HEK293 (cell line): Measurements from ENCODE around the gene CENPT.

Experiments used
- FEZF1 ChIP-seq: fragments of 450-650 bp; formaldehyde crosslinking; IDR thresholded peaks from 2 replicates; pipeline ENCODE4 v1.5.1; 2016; ENCODE audit warnings: missing biosample characterization, missing genetic modification characterization
- GLIS1 ChIP-seq: fragments of 450-650 bp; formaldehyde crosslinking; IDR thresholded peaks from 2 replicates; pipeline ENCODE4 v1.5.1; 2016; ENCODE audit warnings: missing biosample characterization, missing genetic modification characterization
- HOXD13 ChIP-seq: sonication (generic); formaldehyde crosslinking; IDR thresholded peaks from 2 replicates; pipeline ENCODE4 v1.8.0; 2022; ENCODE audit warnings: missing genetic modification reagents, borderline replicate concordance
- YY2 ChIP-seq: fragments of 450-650 bp; formaldehyde crosslinking; IDR thresholded peaks from 2 replicates; pipeline ENCODE4 v1.5.1; 2016; ENCODE audit warnings: missing biosample characterization, missing genetic modification characterization
- ZBTB1 ChIP-seq: fragments of 450-650 bp; formaldehyde crosslinking; IDR thresholded peaks from 2 replicates; pipeline ENCODE4 v1.5.1; 2016; ENCODE audit warnings: missing biosample characterization, missing genetic modification characterization
- ZBTB48 ChIP-seq: fragments of 450-650 bp; formaldehyde crosslinking; IDR thresholded peaks from 2 replicates; pipeline ENCODE4 v1.5.1; 2016; ENCODE audit warnings: missing biosample characterization, missing genetic modification characterization
- ZEB2 ChIP-seq: fragments of 450-650 bp; formaldehyde crosslinking; IDR thresholded peaks from 2 replicates; pipeline ENCODE4 v1.5.1; 2016; ENCODE audit warnings: missing biosample characterization, missing genetic modification characterization
- ZFP37 ChIP-seq: fragments of 450-650 bp; formaldehyde crosslinking; IDR thresholded peaks from 2 replicates; pipeline ENCODE4 v1.5.1; 2016; ENCODE audit warnings: missing biosample characterization, missing genetic modification characterization
- ZNF138 ChIP-seq: fragments of 450-650 bp; formaldehyde crosslinking; IDR thresholded peaks from 2 replicates; pipeline ENCODE4 v1.5.1; 2016; ENCODE audit warnings: missing biosample characterization, missing genetic modification characterization, borderline replicate concordance
- ZNF140 ChIP-seq: fragments of 450-650 bp; formaldehyde crosslinking; IDR thresholded peaks from 2 replicates; pipeline ENCODE4 v1.5.1; 2016; ENCODE audit warnings: missing biosample characterization, missing genetic modification characterization
- ZNF248 ChIP-seq: fragments of 450-650 bp; formaldehyde crosslinking; IDR thresholded peaks from 2 replicates; pipeline ENCODE4 v1.5.1; 2017; ENCODE audit warnings: missing biosample characterization, missing genetic modification characterization
- ZNF324 ChIP-seq: fragments of 450-650 bp; formaldehyde crosslinking; IDR thresholded peaks from 2 replicates; pipeline ENCODE4 v1.5.1; 2016; ENCODE audit warnings: missing biosample characterization, missing genetic modification characterization
- ZNF341 ChIP-seq: fragments of 450-650 bp; formaldehyde crosslinking; IDR thresholded peaks from 2 replicates; pipeline ENCODE4; 2016; ENCODE audit warnings: low read depth, missing biosample characterization, missing genetic modification characterization
- ZNF501 ChIP-seq: fragments of 450-650 bp; formaldehyde crosslinking; IDR thresholded peaks from 2 replicates; pipeline ENCODE4 v1.5.1; 2016; ENCODE audit warnings: missing biosample characterization, missing genetic modification characterization
- ZNF529 ChIP-seq: fragments of 450-650 bp; formaldehyde crosslinking; IDR thresholded peaks from 2 replicates; pipeline ENCODE4 v1.5.1; 2017; ENCODE audit warnings: missing genetic modification characterization, missing biosample characterization; ENCODE audit not compliant: insufficient replicate concordance
- ZNF560 ChIP-seq: fragments of 450-650 bp; formaldehyde crosslinking; IDR thresholded peaks from 2 replicates; pipeline ENCODE4 v1.5.1; 2017; ENCODE audit warnings: missing biosample characterization, missing genetic modification characterization, borderline replicate concordance
- ZNF621 ChIP-seq: fragments of 450-650 bp; formaldehyde crosslinking; IDR thresholded peaks from 2 replicates; pipeline ENCODE4 v1.5.1; 2017; ENCODE audit warnings: missing biosample characterization, missing genetic modification characterization
- ZNF654 ChIP-seq: fragments of 450-650 bp; formaldehyde crosslinking; IDR thresholded peaks from 2 replicates; pipeline ENCODE4 v1.5.1; 2016; ENCODE audit warnings: low read depth, missing biosample characterization, missing genetic modification characterization
- ZNF664 ChIP-seq: fragments of 450-650 bp; formaldehyde crosslinking; IDR thresholded peaks from 2 replicates; pipeline ENCODE4 v1.5.1; 2016; ENCODE audit warnings: missing biosample characterization, missing genetic modification characterization
- ZNF677 ChIP-seq: fragments of 450-650 bp; IDR thresholded peaks from 2 replicates; pipeline ENCODE4 v1.5.0; 2018; ENCODE audit warnings: missing biosample characterization, mild to moderate bottlenecking, missing genetic modification characterization, moderate library complexity
- ZNF707 ChIP-seq: fragments of 450-650 bp; formaldehyde crosslinking; IDR thresholded peaks from 2 replicates; pipeline ENCODE4 v1.5.1; 2016; ENCODE audit warnings: missing biosample characterization, missing genetic modification characterization
- ZNF777 ChIP-seq: fragments of 450-650 bp; formaldehyde crosslinking; IDR thresholded peaks from 2 replicates; pipeline ENCODE4 v1.5.1; 2017; ENCODE audit warnings: missing biosample characterization, missing genetic modification characterization, borderline replicate concordance
- TF ChIP-seq, protein P1 (sequence below): fragments of 450-650 bp; formaldehyde crosslinking; IDR thresholded peaks from 2 replicates; pipeline ENCODE4 v1.5.1; 2017; ENCODE audit warnings: missing biosample characterization, missing genetic modification characterization
- TF ChIP-seq, protein P2 (sequence below): fragments of 450-650 bp; formaldehyde crosslinking; IDR thresholded peaks from 2 replicates; pipeline ENCODE4 v1.5.1; 2016; ENCODE audit warnings: missing biosample characterization, missing genetic modification characterization
- TF ChIP-seq, protein P3 (sequence below): fragments of 450-650 bp; formaldehyde crosslinking; IDR thresholded peaks from 2 replicates; pipeline ENCODE4 v1.5.1; 2017; ENCODE audit warnings: missing biosample characterization, mild to moderate bottlenecking, missing genetic modification characterization, moderate library complexity
- TF ChIP-seq, protein P4 (sequence below): fragments of 450-650 bp; formaldehyde crosslinking; IDR thresholded peaks from 2 replicates; pipeline ENCODE4; 2016; ENCODE audit warnings: missing biosample characterization, missing genetic modification characterization
- TF ChIP-seq, protein P5 (sequence below): fragments of 450-650 bp; formaldehyde crosslinking; IDR thresholded peaks from 2 replicates; pipeline ENCODE4 v1.5.1; 2016; ENCODE audit warnings: missing biosample characterization, missing genetic modification characterization
- TF ChIP-seq, protein P6 (sequence below): fragments of 450-650 bp; formaldehyde crosslinking; IDR thresholded peaks from 2 replicates; pipeline ENCODE4 v1.5.1; 2016; ENCODE audit warnings: missing biosample characterization, missing genetic modification characterization
- TF ChIP-seq, protein P7 (sequence below): fragments of 450-650 bp; formaldehyde crosslinking; IDR thresholded peaks from 2 replicates; pipeline ENCODE4 v1.5.1; 2016; ENCODE audit warnings: missing biosample characterization, missing genetic modification characterization

Gene CENPT

DNA sequence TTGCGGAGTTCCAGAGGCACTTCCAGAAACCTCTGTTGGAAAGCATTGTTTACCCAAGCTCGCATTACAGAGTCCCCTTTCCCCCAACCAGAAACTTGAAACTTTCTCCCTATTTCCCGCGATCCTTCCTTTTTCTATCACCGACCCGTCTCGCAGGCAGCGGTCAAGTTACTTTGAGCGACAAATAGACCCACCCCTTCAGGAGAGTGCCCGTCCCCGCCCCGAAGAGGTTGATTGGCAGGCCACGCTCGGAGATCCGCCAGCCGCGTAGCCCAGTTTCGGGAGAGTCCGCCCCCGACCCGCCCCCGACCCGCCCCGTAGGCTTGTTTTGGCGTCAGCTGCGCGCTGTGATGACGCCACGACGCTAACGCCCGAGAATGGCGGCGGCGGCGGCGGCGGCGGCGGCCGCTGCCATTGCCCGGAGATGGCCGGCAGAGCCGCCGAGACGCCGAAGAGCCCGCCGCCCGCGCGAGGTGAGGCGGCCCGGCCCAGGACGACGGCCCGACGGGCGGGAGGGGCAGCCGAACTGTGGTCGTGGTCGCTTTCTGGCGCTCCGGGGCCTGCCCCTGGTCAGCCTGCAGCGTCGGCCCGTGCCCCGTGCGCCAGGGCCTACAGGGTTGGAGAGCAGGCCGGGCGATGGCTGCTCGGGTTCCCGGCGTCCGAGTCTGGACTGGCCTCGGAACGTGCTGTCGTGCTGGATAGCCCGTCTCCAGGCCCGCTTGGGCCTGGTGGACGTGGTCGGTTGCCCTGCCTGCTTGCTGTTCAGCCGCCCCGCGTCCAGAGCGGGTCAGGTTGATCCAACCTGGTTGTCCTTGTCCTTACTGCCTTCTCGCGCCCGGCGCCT is 45.6 kb upstream of the CENPT start, which contains the start of gene PSKH1 (continued):
- TF ChIP-seq, protein P1, sequence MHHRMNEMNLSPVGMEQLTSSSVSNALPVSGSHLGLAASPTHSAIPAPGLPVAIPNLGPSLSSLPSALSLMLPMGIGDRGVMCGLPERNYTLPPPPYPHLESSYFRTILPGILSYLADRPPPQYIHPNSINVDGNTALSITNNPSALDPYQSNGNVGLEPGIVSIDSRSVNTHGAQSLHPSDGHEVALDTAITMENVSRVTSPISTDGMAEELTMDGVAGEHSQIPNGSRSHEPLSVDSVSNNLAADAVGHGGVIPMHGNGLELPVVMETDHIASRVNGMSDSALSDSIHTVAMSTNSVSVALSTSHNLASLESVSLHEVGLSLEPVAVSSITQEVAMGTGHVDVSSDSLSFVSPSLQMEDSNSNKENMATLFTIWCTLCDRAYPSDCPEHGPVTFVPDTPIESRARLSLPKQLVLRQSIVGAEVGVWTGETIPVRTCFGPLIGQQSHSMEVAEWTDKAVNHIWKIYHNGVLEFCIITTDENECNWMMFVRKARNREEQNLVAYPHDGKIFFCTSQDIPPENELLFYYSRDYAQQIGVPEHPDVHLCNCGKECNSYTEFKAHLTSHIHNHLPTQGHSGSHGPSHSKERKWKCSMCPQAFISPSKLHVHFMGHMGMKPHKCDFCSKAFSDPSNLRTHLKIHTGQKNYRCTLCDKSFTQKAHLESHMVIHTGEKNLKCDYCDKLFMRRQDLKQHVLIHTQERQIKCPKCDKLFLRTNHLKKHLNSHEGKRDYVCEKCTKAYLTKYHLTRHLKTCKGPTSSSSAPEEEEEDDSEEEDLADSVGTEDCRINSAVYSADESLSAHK (tag by site-specific recombination), result peak; percentile 17; the same call in 1 of the 2 replicates
- TF ChIP-seq ZNF529 (tag by site-specific recombination) (no peak), ZNF677 (tag by site-specific recombination) (peak; percentile 51; the same call in 1 of the 2 replicates), ZNF621 (tag by site-specific recombination) (no peak), ZNF140 (tag by site-specific recombination) (no peak), ZBTB1 (tag by site-specific recombination) (no peak), ZEB2 (tag by site-specific recombination) (no peak), ZNF138 (tag by site-specific recombination) (no peak), ZNF664 (no peak), YY2 (tag by site-specific recombination) (peak; percentile 84), ZBTB48 (tag by site-specific recombination) (no peak), HOXD13 (CRISPR knock-in tag) (no peak), ZNF248 (no peak), GLIS1 (tag by site-specific recombination) (no peak), ZNF707 (no peak), ZNF777 (tag by site-specific recombination) (no peak; the same call in 1 of the 2 replicates), ZNF560 (tag by site-specific recombination) (no peak), ZNF324 (no peak), ZFP37 (tag by site-specific recombination) (no peak), ZNF501 (tag by site-specific recombination) (no peak), ZNF654 (no peak), ZNF341 (tag by site-specific recombination) (no peak), FEZF1 (tag by site-specific recombination) (no peak)
- TF ChIP-seq, protein P2, sequence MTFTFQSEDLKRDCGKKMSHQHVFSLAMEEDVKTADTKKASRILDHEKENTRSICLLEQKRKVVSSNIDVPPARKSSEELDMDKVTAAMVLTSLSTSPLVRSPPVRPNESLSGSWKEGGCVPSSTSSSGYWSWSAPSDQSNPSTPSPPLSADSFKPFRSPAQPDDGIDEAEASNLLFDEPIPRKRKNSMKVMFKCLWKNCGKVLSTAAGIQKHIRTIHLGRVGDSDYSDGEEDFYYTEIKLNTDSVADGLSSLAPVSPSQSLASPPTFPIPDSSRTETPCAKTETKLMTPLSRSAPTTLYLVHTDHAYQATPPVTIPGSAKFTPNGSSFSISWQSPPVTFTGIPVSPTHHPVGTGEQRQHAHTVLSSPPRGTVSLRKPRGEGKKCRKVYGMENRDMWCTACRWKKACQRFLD, result no peak
- TF ChIP-seq, protein P3, sequence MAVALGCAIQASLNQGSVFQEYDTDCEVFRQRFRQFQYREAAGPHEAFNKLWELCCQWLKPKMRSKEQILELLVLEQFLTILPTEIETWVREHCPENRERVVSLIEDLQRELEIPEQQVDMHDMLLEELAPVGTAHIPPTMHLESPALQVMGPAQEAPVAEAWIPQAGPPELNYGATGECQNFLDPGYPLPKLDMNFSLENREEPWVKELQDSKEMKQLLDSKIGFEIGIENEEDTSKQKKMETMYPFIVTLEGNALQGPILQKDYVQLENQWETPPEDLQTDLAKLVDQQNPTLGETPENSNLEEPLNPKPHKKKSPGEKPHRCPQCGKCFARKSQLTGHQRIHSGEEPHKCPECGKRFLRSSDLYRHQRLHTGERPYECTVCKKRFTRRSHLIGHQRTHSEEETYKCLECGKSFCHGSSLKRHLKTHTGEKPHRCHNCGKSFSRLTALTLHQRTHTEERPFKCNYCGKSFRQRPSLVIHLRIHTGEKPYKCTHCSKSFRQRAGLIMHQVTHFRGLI (tag by site-specific recombination), result no peak
- TF ChIP-seq, protein P4, sequence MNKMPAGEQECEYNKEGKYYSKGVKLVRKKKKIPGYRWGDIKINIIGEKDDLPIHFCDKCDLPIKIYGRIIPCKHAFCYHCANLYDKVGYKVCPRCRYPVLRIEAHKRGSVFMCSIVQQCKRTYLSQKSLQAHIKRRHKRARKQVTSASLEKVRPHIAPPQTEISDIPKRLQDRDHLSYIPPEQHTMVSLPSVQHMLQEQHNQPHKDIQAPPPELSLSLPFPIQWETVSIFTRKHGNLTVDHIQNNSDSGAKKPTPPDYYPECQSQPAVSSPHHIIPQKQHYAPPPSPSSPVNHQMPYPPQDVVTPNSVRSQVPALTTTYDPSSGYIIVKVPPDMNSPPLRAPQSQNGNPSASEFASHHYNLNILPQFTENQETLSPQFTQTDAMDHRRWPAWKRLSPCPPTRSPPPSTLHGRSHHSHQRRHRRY, result no peak
- TF ChIP-seq, protein P5, sequence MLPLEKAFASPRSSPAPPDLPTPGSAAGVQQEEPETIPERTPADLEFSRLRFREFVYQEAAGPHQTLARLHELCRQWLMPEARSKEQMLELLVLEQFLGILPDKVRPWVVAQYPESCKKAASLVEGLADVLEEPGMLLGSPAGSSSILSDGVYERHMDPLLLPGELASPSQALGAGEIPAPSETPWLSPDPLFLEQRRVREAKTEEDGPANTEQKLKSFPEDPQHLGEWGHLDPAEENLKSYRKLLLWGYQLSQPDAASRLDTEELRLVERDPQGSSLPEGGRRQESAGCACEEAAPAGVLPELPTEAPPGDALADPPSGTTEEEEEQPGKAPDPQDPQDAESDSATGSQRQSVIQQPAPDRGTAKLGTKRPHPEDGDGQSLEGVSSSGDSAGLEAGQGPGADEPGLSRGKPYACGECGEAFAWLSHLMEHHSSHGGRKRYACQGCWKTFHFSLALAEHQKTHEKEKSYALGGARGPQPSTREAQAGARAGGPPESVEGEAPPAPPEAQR, result no peak
- TF ChIP-seq, protein P6, sequence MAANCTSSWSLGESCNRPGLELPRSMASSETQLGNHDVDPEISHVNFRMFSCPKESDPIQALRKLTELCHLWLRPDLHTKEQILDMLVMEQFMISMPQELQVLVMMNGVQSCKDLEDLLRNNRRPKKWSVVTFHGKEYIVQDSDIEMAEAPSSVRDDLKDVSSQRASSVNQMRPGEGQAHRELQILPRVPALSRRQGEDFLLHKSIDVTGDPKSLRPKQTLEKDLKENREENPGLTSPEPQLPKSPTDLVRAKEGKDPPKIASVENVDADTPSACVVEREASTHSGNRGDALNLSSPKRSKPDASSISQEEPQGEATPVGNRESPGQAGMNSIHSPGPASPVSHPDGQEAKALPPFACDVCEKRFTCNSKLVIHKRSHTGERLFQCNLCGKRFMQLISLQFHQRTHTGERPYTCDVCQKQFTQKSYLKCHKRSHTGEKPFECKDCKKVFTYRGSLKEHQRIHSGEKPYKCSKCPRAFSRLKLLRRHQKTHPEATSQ (tag by site-specific recombination), result no peak
- TF ChIP-seq, protein P7, sequence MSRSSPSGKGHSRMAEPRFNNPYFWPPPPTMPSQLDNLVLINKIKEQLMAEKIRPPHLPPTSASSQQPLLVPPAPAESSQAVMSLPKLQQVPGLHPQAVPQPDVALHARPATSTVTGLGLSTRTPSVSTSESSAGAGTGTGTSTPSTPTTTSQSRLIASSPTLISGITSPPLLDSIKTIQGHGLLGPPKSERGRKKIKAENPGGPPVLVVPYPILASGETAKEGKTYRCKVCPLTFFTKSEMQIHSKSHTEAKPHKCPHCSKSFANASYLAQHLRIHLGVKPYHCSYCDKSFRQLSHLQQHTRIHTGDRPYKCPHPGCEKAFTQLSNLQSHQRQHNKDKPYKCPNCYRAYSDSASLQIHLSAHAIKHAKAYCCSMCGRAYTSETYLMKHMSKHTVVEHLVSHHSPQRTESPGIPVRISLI, result no peak
